Brain microvascular endothelial cell (primary cell): Measurements from ENCODE around the gene FDXR.
"Not testable (repeated sequence)": the region's sequence is repeated elsewhere in the genome, so short reads cannot be mapped to it uniquely, and the experiment has no call there.

Source experiments
- DNase-seq: peaks from one replicate; pipeline ENCODE4 v3.0.0-alpha.2; 2020
- H3K27ac ChIP-seq: fragments of 250-450 bp; sonication (Bioruptor Pico); 2 replicates; pipeline ENCODE4 v1.5.1; 2020; ENCODE audit warnings: mild to moderate bottlenecking, moderate library complexity
- H3K27me3 ChIP-seq: fragments of 250-450 bp; sonication (Bioruptor Pico); replicated peaks from 2 replicates; pipeline ENCODE4 v1.5.1; 2020; ENCODE audit warnings: mild to moderate bottlenecking
- H3K36me3 ChIP-seq: fragments of 250-450 bp; sonication (Bioruptor Pico); replicated peaks from 2 replicates; pipeline ENCODE4 v1.5.1; 2020; ENCODE audit warnings: mild to moderate bottlenecking
- H3K4me3 ChIP-seq: 2 replicates; pipeline ENCODE4 v1.5.1; 2011; ENCODE audit warnings: low read depth, mild to moderate bottlenecking, control low read depth, low read length, moderate library complexity
- CTCF ChIP-seq: IDR thresholded peaks from 2 replicates; pipeline ENCODE4 v1.5.1; 2011; ENCODE audit warnings: low read depth, mild to moderate bottlenecking, moderate library complexity, low read length, control low read depth, inconsistent platforms; ENCODE audit errors: missing control alignments
- in situ Hi-C: cut with HindIII; loops from 2 replicates; pipeline ENCODE4 v1.10.0; 2017; ENCODE audit warnings: low sequenced_read_pairs, low pct_ligation_motif_present

Gene FDXR

DNA sequence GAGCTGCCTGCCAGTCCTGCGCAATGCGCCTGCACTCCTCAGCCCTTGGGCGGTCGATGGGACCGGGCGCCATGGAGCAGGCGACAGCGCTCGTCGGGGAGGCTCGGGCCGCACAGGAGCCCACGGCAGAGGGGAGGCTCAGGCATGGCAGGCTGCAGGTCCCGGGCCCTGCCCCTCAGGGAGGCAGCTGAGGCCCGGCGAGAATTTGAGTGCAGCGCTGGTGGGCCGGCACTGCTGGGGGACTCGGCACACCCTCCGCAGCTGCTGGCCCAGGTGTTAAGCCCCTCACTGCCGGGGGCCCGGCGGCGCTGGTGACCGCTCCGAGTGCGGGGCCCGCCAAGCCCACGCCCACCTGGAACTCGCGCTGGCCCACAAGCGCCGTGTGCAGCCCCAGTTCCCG is 34.2 kb upstream of the FDXR start:
- no peak for DNase-seq
- H3K36me3 ChIP-seq, result no peaks in the 10 kb centered on the region
- in situ Hi-C loops, result no loop called here
- H3K27ac ChIP-seq, result no peak overlapping the region
- H3K4me3 ChIP-seq, result no peak overlapping the region
- no peaks in the 10 kb centered on the region for H3K27me3 ChIP-seq
- no peak for TF ChIP-seq CTCF

- H3K27me3 ChIP-seq, H3K36me3 ChIP-seq, in situ Hi-C loops, H3K4me3 ChIP-seq, H3K27ac ChIP-seq, DNase-seq: not testable (repeated sequence)
These were observed 33.5 kb upstream of the FDXR start for GRCh38 chr17:74906214-74906793.

- Histone ChIP-seq H3K27me3 (no peaks in the 10 kb centered on the region), H3K4me3 (no peak overlapping the region), H3K27ac (no peak overlapping the region), H3K36me3 (no peaks in the 10 kb centered on the region)
- DNase-seq, result no peak
- in situ Hi-C loops, result no loop called here
- TF ChIP-seq CTCF, result no peak
These were observed 32.1 kb upstream of the FDXR start for GRCh38 chr17:74904687-74905409.

GRCh38 chr17:74903671-74904070 is 30.9 kb upstream of the FDXR start:
- no peak overlapping the region for H3K4me3 ChIP-seq
- H3K36me3 ChIP-seq, result no peaks in the 10 kb centered on the region
- H3K27me3 ChIP-seq, result no peaks in the 10 kb centered on the region
- TF ChIP-seq CTCF, result no peak
- in situ Hi-C loops, result no loop called here
- no peak for DNase-seq
- H3K27ac ChIP-seq, result no peak overlapping the region

- no peak for DNase-seq
- Histone ChIP-seq H3K4me3 (no peak overlapping the region), H3K27ac (no peak overlapping the region), H3K36me3 (no peaks in the 10 kb centered on the region), H3K27me3 (no peaks in the 10 kb centered on the region)
- in situ Hi-C loops, result no loop called here
- TF ChIP-seq CTCF, result no peak
These were observed 30.2 kb upstream of the FDXR start for GRCh38 chr17:74903034-74903433.

DNA sequence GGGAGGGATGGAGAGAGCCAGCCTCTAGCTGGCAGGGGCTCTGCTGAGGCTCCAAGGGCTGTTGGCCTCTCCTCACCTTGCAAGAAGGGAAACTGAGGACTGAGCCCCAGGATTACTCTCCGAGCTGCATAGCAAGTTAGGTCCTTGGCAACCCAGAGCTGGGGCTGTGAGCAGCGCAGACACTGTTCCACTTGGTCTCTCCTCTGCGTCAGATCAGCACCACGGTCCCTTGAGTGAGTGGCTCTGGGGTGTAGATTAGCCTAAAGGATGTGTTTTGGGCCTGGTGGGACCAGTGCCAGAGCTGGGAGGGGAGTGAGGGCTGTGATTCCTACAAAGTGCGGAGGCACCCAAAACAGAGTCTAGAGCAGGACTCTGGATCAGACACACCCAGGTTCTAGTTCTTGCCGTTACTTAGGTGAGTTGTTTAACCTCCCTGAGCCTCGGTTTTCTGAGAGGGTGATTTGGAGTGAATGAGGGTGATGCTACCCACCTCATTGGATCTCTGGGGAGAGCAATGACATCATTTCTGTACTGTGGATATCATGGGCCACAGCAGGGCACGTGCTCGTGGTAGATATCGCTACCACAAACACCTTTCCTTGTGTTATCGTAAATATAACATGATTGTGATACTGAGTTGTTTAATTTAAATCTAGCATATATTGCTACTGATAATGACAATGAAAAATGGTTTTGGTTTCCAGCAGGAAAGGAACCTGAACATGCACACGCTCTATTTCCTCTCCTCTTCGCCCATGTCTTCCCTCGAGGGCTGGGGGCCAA is 28.8 kb upstream of the FDXR start:
- no peak for DNase-seq
- no peaks in the 10 kb centered on the region for H3K36me3 ChIP-seq
- in situ Hi-C loops, result no loop called here
- no peak for TF ChIP-seq CTCF
- H3K27me3 ChIP-seq, result peaks cover 1% of the 10 kb centered on the region
- no peak overlapping the region for H3K4me3 ChIP-seq
- H3K27ac ChIP-seq, result no peak overlapping the region
